ENCODE measurements around the gene NIPAL4. TPM values are rescaled to one million over a fixed set of nuclear protein-coding genes. Genes with fewer than 3 reads are reported as not detected.

NIPAL4 gene
- total and polyA plus RNA-seq, 7 experiments from 2014 or later = 0.70 to 1.6 (median 1.2) TPM; not detected in 4

GRCh38 chr5:157469073-157469472, 9.1 kb downstream of the NIPAL4 start:
- Histone ChIP-seq H3K9me3 (ENCODE audit: control insufficient read depth in 2 of 3, low read length in 3 of 3) (no peaks in the 10 kb centered on the region), H3K27me3 (ENCODE audit: control insufficient read depth in 2 of 2, insufficient read depth in 2 of 2, low read length in 2 of 2) (no peaks in the 10 kb centered on the region), H3K4me1 (ENCODE audit: control insufficient read depth in 2 of 2, insufficient read depth in 2 of 2, low read length in 2 of 2) (no peaks in the 10 kb centered on the region), H3K4me3 (ENCODE audit: low read length) (no peak overlapping the region), H3K36me3 (ENCODE audit: control insufficient read depth in 2 of 3, insufficient read depth in 3 of 3, low read length in 3 of 3) (no peaks in the 10 kb centered on the region), H3K27ac (ENCODE audit: low read depth, low read length) (no peak overlapping the region)
- H3K36me3 Mint-ChIP-seq = peaks cover 0 to 35% (median 0%) of the 10 kb centered on the region in 5 donors
- no peak overlapping the region for H3K4me3 Mint-ChIP-seq
- no peak overlapping the region for H3K27ac Mint-ChIP-seq
- CTCF ChIA-PET = no interaction called here
- H3K9me3 Mint-ChIP-seq = peaks cover 0 to 4% (median 0%) of the 10 kb centered on the region in 11 donors
- no peak for ATAC-seq
- POLR2A ChIA-PET = no interaction called here
- DNase-seq = no peak
- intact Hi-C loops (cut with micrococcal nuclease) = no loop called here
- H3K4me1 Mint-ChIP-seq = peaks cover 0 to 37% (median 0%) of the 10 kb centered on the region in 7 donors
- H3K27me3 Mint-ChIP-seq = peaks cover 0 to 9% (median 0%) of the 10 kb centered on the region in 5 donors

DNA sequence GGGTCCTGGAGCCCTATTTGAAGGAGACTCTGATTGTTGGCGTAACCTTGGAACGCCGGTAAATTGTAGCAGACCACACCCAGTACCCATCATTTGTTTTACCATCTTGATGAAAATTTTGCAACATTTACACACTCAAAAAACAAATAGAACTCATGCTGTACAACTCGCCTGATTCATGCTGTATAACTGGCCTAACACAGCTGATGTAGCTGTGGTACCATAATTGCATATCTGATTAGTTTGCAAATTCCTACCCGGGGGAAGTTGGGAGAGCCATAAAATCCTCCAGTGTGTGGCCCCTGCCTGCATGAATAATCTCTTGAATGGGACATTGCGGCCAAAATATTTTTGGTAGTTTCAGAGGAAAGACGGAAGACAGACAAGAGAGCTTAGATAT, 9.7 kb downstream of the NIPAL4 start:
- Mint-ChIP-seq H3K4me1 (peaks cover 0 to 33% (median 0%) of the 10 kb centered on the region in 7 donors), H3K36me3 (peaks cover 0 to 34% (median 0%) of the 10 kb centered on the region in 5 donors), H3K4me3 (no peak overlapping the region), H3K27me3 (peaks cover 0 to 9% (median 0%) of the 10 kb centered on the region in 5 donors), H3K27ac (peak overlapping the region in 1 of 9 donors; percentile 16), H3K9me3 (peaks cover 0 to 4% (median 0%) of the 10 kb centered on the region in 11 donors)
- H3K9me3 ChIP-seq (ENCODE audit: control insufficient read depth in 2 of 3, low read length in 3 of 3) = no peaks in the 10 kb centered on the region
- H3K36me3 ChIP-seq (ENCODE audit: control insufficient read depth in 2 of 3, insufficient read depth in 3 of 3, low read length in 3 of 3) = no peaks in the 10 kb centered on the region
- ChIA-PET POLR2A (no interaction called here), CTCF (interaction anchor here (1.0 kb wide), 1 partner anchor 9 kb away, joined by 3 read pairs; no protein-coding TSS in a partner anchor)
- intact Hi-C loops (cut with micrococcal nuclease) = loop anchor here in 1 of 2 donors (2.0 to 10.0 kb wide), 2 partner anchors 37 to 325 kb away; partner anchors contain the start of gene MED7
- H3K27me3 ChIP-seq (ENCODE audit: control insufficient read depth in 2 of 2, insufficient read depth in 2 of 2, low read length in 2 of 2) = no peaks in the 10 kb centered on the region
- DNase-seq = no peak
- H3K4me3 ChIP-seq (ENCODE audit: low read length) = no peak overlapping the region
- ATAC-seq = no peak
- no peak overlapping the region for H3K27ac ChIP-seq (ENCODE audit: low read depth, low read length)
- H3K4me1 ChIP-seq (ENCODE audit: control insufficient read depth in 2 of 2, insufficient read depth in 2 of 2, low read length in 2 of 2) = no peaks in the 10 kb centered on the region

GRCh38 chr5:157470631-157471030, 10.6 kb downstream of the NIPAL4 start:
- Histone ChIP-seq H3K27me3 (ENCODE audit: control insufficient read depth in 2 of 2, insufficient read depth in 2 of 2, low read length in 2 of 2) (no peaks in the 10 kb centered on the region), H3K4me1 (ENCODE audit: control insufficient read depth in 2 of 2, insufficient read depth in 2 of 2, low read length in 2 of 2) (no peaks in the 10 kb centered on the region), H3K27ac (ENCODE audit: low read depth, low read length) (no peak overlapping the region), H3K4me3 (ENCODE audit: low read length) (no peak overlapping the region), H3K36me3 (ENCODE audit: control insufficient read depth in 2 of 3, insufficient read depth in 3 of 3, low read length in 3 of 3) (no peaks in the 10 kb centered on the region), H3K9me3 (ENCODE audit: control insufficient read depth in 2 of 3, low read length in 3 of 3) (no peaks in the 10 kb centered on the region)
- peaks cover 0 to 34% (median 0%) of the 10 kb centered on the region in 7 donors for H3K4me1 Mint-ChIP-seq
- peaks cover 0 to 4% (median 0%) of the 10 kb centered on the region in 11 donors for H3K9me3 Mint-ChIP-seq
- H3K27ac Mint-ChIP-seq = peak overlapping the region in 1 of 9 donors; percentile 43
- ATAC-seq = no peak
- intact Hi-C loops (cut with micrococcal nuclease) = loop anchor here in 1 of 2 donors (2.0 to 10.0 kb wide), 2 partner anchors 38 to 326 kb away; partner anchors contain the start of gene MED7
- DNase-seq = no peak
- ChIA-PET POLR2A (no interaction called here), CTCF (no interaction called here)
- peaks cover 0 to 41% (median 0%) of the 10 kb centered on the region in 5 donors for H3K36me3 Mint-ChIP-seq
- peaks cover 0 to 5% (median 0%) of the 10 kb centered on the region in 5 donors for H3K27me3 Mint-ChIP-seq
- no peak overlapping the region for H3K4me3 Mint-ChIP-seq

GRCh38 chr5:157471709-157472108, 11.7 kb downstream of the NIPAL4 start:
- Mint-ChIP-seq H3K27ac (no peak overlapping the region), H3K36me3 (peaks cover 0 to 37% (median 0%) of the 10 kb centered on the region in 5 donors), H3K27me3 (no peaks in the 10 kb centered on the region), H3K9me3 (peaks cover 0 to 4% (median 0%) of the 10 kb centered on the region in 11 donors), H3K4me1 (peaks cover 0 to 31% (median 0%) of the 10 kb centered on the region in 7 donors), H3K4me3 (no peak overlapping the region)
- ChIA-PET POLR2A (no interaction called here), CTCF (interaction anchor here (0.7 kb wide), 1 partner anchor 139 kb away, joined by 3 read pairs; no protein-coding TSS in a partner anchor)
- DNase-seq (no peak), ATAC-seq (peak; percentile 57)
- H3K27ac ChIP-seq (ENCODE audit: low read depth, low read length) = no peak overlapping the region
- H3K36me3 ChIP-seq (ENCODE audit: control insufficient read depth in 2 of 3, insufficient read depth in 3 of 3, low read length in 3 of 3) = no peaks in the 10 kb centered on the region
- no peaks in the 10 kb centered on the region for H3K27me3 ChIP-seq (ENCODE audit: control insufficient read depth in 2 of 2, insufficient read depth in 2 of 2, low read length in 2 of 2)
- H3K4me1 ChIP-seq (ENCODE audit: control insufficient read depth in 2 of 2, insufficient read depth in 2 of 2, low read length in 2 of 2) = no peaks in the 10 kb centered on the region
- intact Hi-C loops (cut with micrococcal nuclease) = loop anchor here in 1 of 2 donors (2.0 to 10.0 kb wide), 2 partner anchors 39 to 327 kb away; partner anchors contain the start of gene MED7
- no peak overlapping the region for H3K4me3 ChIP-seq (ENCODE audit: low read length)
- H3K9me3 ChIP-seq (ENCODE audit: control insufficient read depth in 2 of 3, low read length in 3 of 3) = no peaks in the 10 kb centered on the region

- Mint-ChIP-seq H3K27ac (peak overlapping the region in 1 of 9 donors; percentile 64), H3K9me3 (peaks cover 0 to 4% (median 0%) of the 10 kb centered on the region in 11 donors), H3K4me1 (peaks cover 0 to 51% (median 0%) of the 10 kb centered on the region in 7 donors), H3K4me3 (no peak overlapping the region), H3K27me3 (no peaks in the 10 kb centered on the region), H3K36me3 (peaks cover 0 to 55% (median 0%) of the 10 kb centered on the region in 5 donors)
- Histone ChIP-seq H3K4me3 (ENCODE audit: low read length) (no peak overlapping the region), H3K36me3 (ENCODE audit: control insufficient read depth in 2 of 3, insufficient read depth in 3 of 3, low read length in 3 of 3) (no peaks in the 10 kb centered on the region), H3K9me3 (ENCODE audit: control insufficient read depth in 2 of 3, low read length in 3 of 3) (no peaks in the 10 kb centered on the region), H3K27me3 (ENCODE audit: control insufficient read depth in 2 of 2, insufficient read depth in 2 of 2, low read length in 2 of 2) (no peaks in the 10 kb centered on the region), H3K4me1 (ENCODE audit: control insufficient read depth in 2 of 2, insufficient read depth in 2 of 2, low read length in 2 of 2) (no peaks in the 10 kb centered on the region), H3K27ac (ENCODE audit: low read depth, low read length) (no peak overlapping the region)
- ATAC-seq = peak; percentile 30
- intact Hi-C loops (cut with micrococcal nuclease) = loop anchor here in 1 of 2 donors (10.0 kb wide), 1 partner anchor 329 kb away; the partner anchor contains the start of gene MED7
- ChIA-PET CTCF (no interaction called here), POLR2A (no interaction called here)
- no peak for DNase-seq
These were observed 13.6 kb downstream of the NIPAL4 start for GRCh38 chr5:157473383-157474320.

GRCh38 chr5:157475432-157475831, 15.4 kb downstream of the NIPAL4 start:
- intact Hi-C loops (cut with micrococcal nuclease) = loop anchor here (5.0 to 10.0 kb wide), 4 partner anchors 43 to 331 kb away; partner anchors contain the start of genes LSM11 (in 1 of the 2) and MED7 (in 1 of the 2)
- no peaks in the 10 kb centered on the region for H3K36me3 ChIP-seq (ENCODE audit: control insufficient read depth in 2 of 3, insufficient read depth in 3 of 3, low read length in 3 of 3)
- Mint-ChIP-seq H3K27ac (no peak overlapping the region), H3K36me3 (peaks cover 0 to 64% (median 0%) of the 10 kb centered on the region in 5 donors), H3K4me3 (no peak overlapping the region), H3K9me3 (peaks cover 0 to 4% (median 0%) of the 10 kb centered on the region in 11 donors), H3K27me3 (no peaks in the 10 kb centered on the region), H3K4me1 (peaks cover 0 to 66% (median 0%) of the 10 kb centered on the region in 7 donors)
- H3K27ac ChIP-seq (ENCODE audit: low read depth, low read length) = no peak overlapping the region
- no peak overlapping the region for H3K4me3 ChIP-seq (ENCODE audit: low read length)
- ATAC-seq (no peak), DNase-seq (no peak)
- H3K27me3 ChIP-seq (ENCODE audit: control insufficient read depth in 2 of 2, insufficient read depth in 2 of 2, low read length in 2 of 2) = no peaks in the 10 kb centered on the region
- no peaks in the 10 kb centered on the region for H3K9me3 ChIP-seq (ENCODE audit: control insufficient read depth in 2 of 3, low read length in 3 of 3)
- H3K4me1 ChIP-seq (ENCODE audit: control insufficient read depth in 2 of 2, insufficient read depth in 2 of 2, low read length in 2 of 2) = no peaks in the 10 kb centered on the region
- CTCF ChIA-PET = interaction anchor here (0.8 kb wide), 1 partner anchor 36 kb away, joined by 5 read pairs; no protein-coding TSS in a partner anchor
- POLR2A ChIA-PET = no interaction called here
